Gastroesophageal sphincter (tissue), 4 donors: ENCODE measurements around the gene CCDC194. TPM values are rescaled to one million over a fixed set of nuclear protein-coding genes. Genes with fewer than 3 reads are reported as not detected.

Experiments used
- ATAC-seq: fragments of 150-250 bp; one replicate; pipeline ENCODE4 v1.9.1; 2016; ENCODE audit warnings: mild to moderate bottlenecking, moderate library complexity
- H3K27ac ChIP-seq, 4 donors: fragments of 200-600 bp; sonication (generic) in 3 of 4; 1 replicate in 3 of 4; 2 replicates in 1 of 4; pipeline ENCODE4 v1.5.1; 2016 to 2019
- H3K27me3 ChIP-seq: fragments of 200-600 bp; sonication (generic); one replicate; pipeline ENCODE4 v1.5.1; 2019
- H3K36me3 ChIP-seq, 2 donors: fragments of 200-600 bp; sonication (generic); one replicate each; pipeline ENCODE4 v1.5.1; 2019; ENCODE audit warnings: control low read depth in 1 of 2
- H3K4me1 ChIP-seq, 3 donors: fragments of 200-600 bp; sonication (generic); 1 replicate in 2 of 3; 2 replicates in 1 of 3; pipeline ENCODE4 v1.5.1; 2016 to 2019; ENCODE audit warnings: control low read depth in 2 of 3
- H3K4me3 ChIP-seq, 2 donors: fragments of 200-600 bp; sonication (generic); one replicate each; pipeline ENCODE4 v1.5.1; 2019; ENCODE audit warnings: mild to moderate bottlenecking in 1 of 2, moderate library complexity in 1 of 2
- H3K9me3 ChIP-seq, 3 donors: fragments of 200-600 bp; sonication (generic); one replicate each; pipeline ENCODE4 v1.5.1; 2017 to 2019; ENCODE audit warnings: control low read depth in 2 of 3
- CTCF ChIP-seq, 4 experiments: fragments of 200-600 bp in 2 of 4; fragments of 450-650 bp in 2 of 4; sonication (generic) in 1 of 4; IDR thresholded peaks; one replicate each; pipeline ENCODE4 v1.5.1; 2017 to 2019; ENCODE audit warnings: antibody characterized with exemption in 4 of 4, mild to moderate bottlenecking in 2 of 4, moderate library complexity in 2 of 4
- EP300 ChIP-seq: sonication (generic); formaldehyde crosslinking; IDR thresholded peaks from one replicate; pipeline ENCODE4 v1.6.1; 2017; ENCODE audit warnings: antibody characterized with exemption, mild to moderate bottlenecking
- POLR2A ChIP-seq, 2 donors: fragments of 450-650 bp; IDR thresholded peaks; one replicate each; pipeline ENCODE4 v1.6.1; 2017; ENCODE audit warnings: antibody characterized with exemption in 2 of 2, mild to moderate bottlenecking in 2 of 2, moderate library complexity in 1 of 2
- POLR2AphosphoS5 ChIP-seq: sonication (generic); formaldehyde crosslinking; IDR thresholded peaks from one replicate; pipeline ENCODE4 v1.6.1; 2017; ENCODE audit warnings: antibody characterized with exemption
- WGBS, 2 donors: methylation state at CpG; one replicate each; pipeline ENCODE4 v1.1.5; 2018; ENCODE audit warnings: low coverage in 1 of 2; 5-methylcytosine and 5-hydroxymethylcytosine counted together
- total RNA-seq, 4 donors: library from RNA; depleted of rRNA; stranded (reverse); fragments of >200 nt; gene quantifications; one replicate each; pipeline ENCODE4 v1.1.0, GENCODE V29; 2016

CCDC194 gene
- total RNA-seq, 4 donors from 2014 or later = not detected

GRCh38 chr19:17415121-17415520 lies 21.1 kb upstream of the CCDC194 start:
- WGBS, 2 donors = 30 to 64% methylated on average over 3 to 6 of the region's 6 CpGs
- peaks cover 16% of the 10 kb centered on the region for H3K27me3 ChIP-seq
- H3K9me3 ChIP-seq = no peaks in the 10 kb centered on the region
- no peak overlapping the region for H3K27ac ChIP-seq
- no peak for TF ChIP-seq POLR2A (IDR thresholded peaks at IDR 0.05)
- no peak overlapping the region for H3K4me3 ChIP-seq
- H3K36me3 ChIP-seq = no peaks in the 10 kb centered on the region
- ATAC-seq = no peak
- peaks cover 0 to 32% (median 0%) of the 10 kb centered on the region in 3 donors for H3K4me1 ChIP-seq

- 83 to 84% methylated on average over 8 of the region's 8 CpGs for WGBS, 2 donors
- Histone ChIP-seq H3K27ac (no peak overlapping the region), H3K4me1 (peaks cover 0 to 26% (median 0%) of the 10 kb centered on the region in 3 donors), H3K36me3 (no peaks in the 10 kb centered on the region), H3K4me3 (no peak overlapping the region), H3K27me3 (peaks cover 16% of the 10 kb centered on the region), H3K9me3 (no peaks in the 10 kb centered on the region)
- ATAC-seq = no peak
- TF ChIP-seq CTCF (IDR thresholded peaks at IDR 0.05) (no peak), POLR2AphosphoS5 (no peak), POLR2A (IDR thresholded peaks at IDR 0.05) (no peak), EP300 (no peak)
Measured at GRCh38 chr19:17414097-17414496, 20.1 kb upstream of the CCDC194 start.

- Histone ChIP-seq H3K4me1 (peaks cover 0 to 24% (median 0%) of the 10 kb centered on the region in 3 donors), H3K27me3 (peaks cover 14% of the 10 kb centered on the region), H3K9me3 (no peaks in the 10 kb centered on the region), H3K36me3 (no peaks in the 10 kb centered on the region), H3K27ac (no peak overlapping the region), H3K4me3 (no peak overlapping the region)
- no peak for TF ChIP-seq POLR2A (IDR thresholded peaks at IDR 0.05)
- no peak for TF ChIP-seq EP300
- no peak for TF ChIP-seq CTCF (IDR thresholded peaks at IDR 0.05)
- no peak for TF ChIP-seq POLR2AphosphoS5
- no peak for ATAC-seq
- WGBS, 2 donors = 75 to 80% methylated on average over 3 to 10 of the region's 11 CpGs
Measured at GRCh38 chr19:17411801-17412200, 17.8 kb upstream of the CCDC194 start.

GRCh38 chr19:17409990-17410389 lies 16.0 kb upstream of the CCDC194 start:
- Histone ChIP-seq H3K36me3 (no peaks in the 10 kb centered on the region), H3K4me3 (no peak overlapping the region), H3K4me1 (peaks cover 0 to 39% (median 0%) of the 10 kb centered on the region in 3 donors), H3K27me3 (peaks cover 10% of the 10 kb centered on the region), H3K27ac (no peak overlapping the region), H3K9me3 (no peaks in the 10 kb centered on the region)
- 58 to 79% methylated on average over 8 to 9 of the region's 9 CpGs for WGBS, 2 donors
- TF ChIP-seq EP300 (no peak), POLR2AphosphoS5 (peak; percentile 45)
- no peak for ATAC-seq

GRCh38 chr19:17406887-17407196 lies 12.8 kb upstream of the CCDC194 start:
- Histone ChIP-seq H3K4me1 (peaks cover 0 to 38% (median 0%) of the 10 kb centered on the region in 3 donors), H3K4me3 (peak overlapping the region in 1 of 2 donors; percentile 49), H3K9me3 (no peaks in the 10 kb centered on the region), H3K27ac (peak overlapping the region in 3 of 4 donors; percentile 72 to 78 (median 72)), H3K36me3 (peaks cover 0 to 5% of the 10 kb centered on the region in 2 donors), H3K27me3 (peaks cover 15% of the 10 kb centered on the region)
- ATAC-seq = no peak
- 40% methylated on average over 2 of the region's 2 CpGs; no CpG with 5 or more reads in 1 of the 2 donors for WGBS, 2 donors
- no peak for TF ChIP-seq CTCF (IDR thresholded peaks at IDR 0.05)
- TF ChIP-seq POLR2AphosphoS5 = no peak
- no peak for TF ChIP-seq POLR2A (IDR thresholded peaks at IDR 0.05)
- no peak for TF ChIP-seq EP300

- Histone ChIP-seq H3K4me3 (peak overlapping the region; percentile 2 to 49), H3K27me3 (peaks cover 21% of the 10 kb centered on the region), H3K36me3 (peaks cover 0 to 5% of the 10 kb centered on the region in 2 donors), H3K27ac (peak overlapping the region in 3 of 4 donors; percentile 72 to 78 (median 72)), H3K9me3 (no peaks in the 10 kb centered on the region), H3K4me1 (peaks cover 0 to 37% (median 0%) of the 10 kb centered on the region in 3 donors)
- WGBS, 2 donors = 40 to 73% methylated on average over 1 to 2 of the region's 10 CpGs
- no peak for ATAC-seq
- TF ChIP-seq POLR2A (IDR thresholded peaks at IDR 0.05) = no peak
- TF ChIP-seq CTCF (IDR thresholded peaks at IDR 0.05) = no peak
- no peak for TF ChIP-seq EP300
- no peak for TF ChIP-seq POLR2AphosphoS5
Measured at GRCh38 chr19:17406046-17406886, 12.3 kb upstream of the CCDC194 start.
